Uterus (tissue), 4 donors: Measurements from ENCODE around the gene CEP162. TPM values are rescaled to one million over a fixed set of nuclear protein-coding genes. Genes with fewer than 3 reads are reported as not detected.

Experiments used
- DNase-seq, 2 donors: peaks; one replicate each; pipeline ENCODE4 v3.0.0-alpha.2; 2019 to 2020
- H3K27ac ChIP-seq, 2 donors: fragments of 200-600 bp; sonication (generic); 1 replicate in 1 of 2; 2 replicates in 1 of 2; pipeline ENCODE4 v1.5.1; 2016 to 2018
- H3K27me3 ChIP-seq, 2 donors: fragments of 200-600 bp; sonication (generic); one replicate each; pipeline ENCODE4 v1.5.1; 2018 to 2019; ENCODE audit warnings: control low read depth in 1 of 2
- H3K36me3 ChIP-seq, 2 donors: fragments of 200-600 bp; sonication (generic); one replicate each; pipeline ENCODE4 v1.5.1; 2019; ENCODE audit warnings: control low read depth in 1 of 2
- H3K4me1 ChIP-seq, 2 donors: fragments of 200-600 bp; sonication (generic); one replicate each; pipeline ENCODE4 v1.5.1; 2018 to 2019; ENCODE audit warnings: control low read depth in 1 of 2
- H3K4me3 ChIP-seq, 2 donors: fragments of 200-600 bp; sonication (generic); 1 replicate in 1 of 2; 2 replicates in 1 of 2; pipeline ENCODE4 v1.5.1; 2018 to 2019; ENCODE audit warnings: mild to moderate bottlenecking in 1 of 2
- H3K9me3 ChIP-seq, 2 donors: fragments of 200-600 bp; sonication (generic); one replicate each; pipeline ENCODE4 v1.5.1; 2019; ENCODE audit warnings: control low read depth in 1 of 2
- CTCF ChIP-seq, 4 experiments: fragments of 200-600 bp in 2 of 4; fragments of 450-650 bp in 2 of 4; sonication (generic) in 2 of 4; IDR thresholded peaks; one replicate each; pipeline ENCODE4 v1.5.1; 2016 to 2019; ENCODE audit warnings: antibody characterized with exemption in 4 of 4, mild to moderate bottlenecking in 2 of 4, moderate library complexity in 1 of 4
- POLR2A ChIP-seq, 2 donors: fragments of 450-650 bp; IDR thresholded peaks; one replicate each; pipeline ENCODE4 v1.6.1; 2016; ENCODE audit warnings: antibody characterized with exemption in 2 of 2, mild to moderate bottlenecking in 1 of 2, moderate library complexity in 1 of 2
- intact Hi-C: fragments of 100-400 bp; cut with DNase I; formaldehyde crosslinking; loops from one replicate; pipeline ENCODE4 v1.15.1; 2023; ENCODE audit warnings: low total_unique reads
- total RNA-seq, 4 donors: library from RNA; depleted of rRNA in 3 of 4; stranded (reverse); fragments of >200 nt in 3 of 4; gene quantifications; one replicate each; pipeline versions ENCODE4 v1.1.0 to v1.2.4, GENCODE V29; 2014 to 2023
- donor health status: DM: yes; HTN: yes; CAD: no.

The CEP162 gene
- total RNA-seq, 4 donors from 2014 or later = 7.7 to 32.5 (median 15.5) TPM

GRCh38 chr6:84074988-84075781 is 152.3 kb downstream of the CEP162 start:
- Histone ChIP-seq H3K9me3 (no peaks in the 10 kb centered on the region), H3K36me3 (no peaks in the 10 kb centered on the region), H3K27ac (no peak overlapping the region), H3K27me3 (no peaks in the 10 kb centered on the region), H3K4me1 (no peaks in the 10 kb centered on the region), H3K4me3 (no peak overlapping the region)
- intact Hi-C loops = no loop called here
- DNase-seq = no peak
- TF ChIP-seq POLR2A (IDR thresholded peaks at IDR 0.05) (no peak), CTCF (IDR thresholded peaks at IDR 0.05) (no peak)

Other genes with a start within 250 kb of the CEP162 start
- gene MRAP2, start 193.9 kb downstream of the CEP162 start, total RNA-seq = 10 to 100 TPM in 1 of 4 donors, 1 to 10 TPM in 2, not detected in 1; 1.9 to 10.9 (median 2.1) TPM